SK-N-SH treated with all-trans-retinoic acid at 6 μM for 48 hours (cell line): ENCODE data around the gene KMO.

Source experiments
- ATAC-seq: fragments of 200-7000 bp; cut with Tn5 transposase; 3 replicates; pipeline ENCODE4 v1.9.1; 2020; ENCODE audit warnings: mild to moderate bottlenecking, moderate library complexity
- ARNTL ChIP-seq: fragments of 450-650 bp; formaldehyde crosslinking; IDR thresholded peaks from 2 replicates; pipeline ENCODE4 v1.5.0; 2020; ENCODE audit warnings: low read depth, mild to moderate bottlenecking, moderate library complexity, borderline replicate concordance
- BACH2 ChIP-seq: fragments of 250-450 bp; sonication (Bioruptor Pico); IDR thresholded peaks from 2 replicates; pipeline ENCODE4 v1.9.0; 2021; ENCODE audit warnings: mild to moderate bottlenecking, borderline replicate concordance
- CREB5 ChIP-seq: fragments of 250-450 bp; sonication (Bioruptor Pico); IDR thresholded peaks from 2 replicates; pipeline ENCODE4 v1.5.1; 2020; ENCODE audit warnings: low read depth, mild to moderate bottlenecking, moderate library complexity
- CSDC2 ChIP-seq: fragments of 250-450 bp; sonication (Bioruptor Pico); IDR thresholded peaks from 2 replicates; pipeline ENCODE4 v1.5.0; 2020; ENCODE audit warnings: mild to moderate bottlenecking, moderate library complexity
- CSRNP3 ChIP-seq: fragments of 250-450 bp; sonication (Bioruptor Pico); IDR thresholded peaks from 2 replicates; pipeline ENCODE4 v1.5.1; 2021; ENCODE audit warnings: mild to moderate bottlenecking, moderate library complexity
- ESRRG ChIP-seq: fragments of 250-450 bp; sonication (Bioruptor Pico); IDR thresholded peaks from 2 replicates; pipeline ENCODE4 v1.6.1; 2021; ENCODE audit warnings: mild to moderate bottlenecking
- GLIS3 ChIP-seq: fragments of 250-450 bp; sonication (Bioruptor Pico); IDR thresholded peaks from 2 replicates; pipeline ENCODE4 v1.5.0; 2020; ENCODE audit warnings: mild to moderate bottlenecking, moderate library complexity
- ISL1 ChIP-seq: fragments of 250-450 bp; sonication (Bioruptor Pico); IDR thresholded peaks from 2 replicates; pipeline ENCODE4 v2.1.2; 2022; ENCODE audit warnings: mild to moderate bottlenecking, moderate library complexity
- OSR1 ChIP-seq: fragments of 250-450 bp; sonication (Bioruptor Pico); IDR thresholded peaks from 2 replicates; pipeline ENCODE4 v1.8.0; 2022; ENCODE audit warnings: moderate library complexity, mild to moderate bottlenecking, inconsistent platforms
- PATZ1 ChIP-seq: fragments of 250-450 bp; sonication (Bioruptor Pico); IDR thresholded peaks from 2 replicates; pipeline ENCODE4 v1.8.0; 2020; ENCODE audit warnings: mild to moderate bottlenecking, moderate library complexity, borderline replicate concordance
- POU6F1 ChIP-seq: fragments of 250-450 bp; sonication (Bioruptor Pico); IDR thresholded peaks from 2 replicates; pipeline ENCODE4 v1.8.0; 2021; ENCODE audit warnings: low read depth, mild to moderate bottlenecking, moderate library complexity, borderline replicate concordance
- RARB ChIP-seq: fragments of 250-450 bp; sonication (Bioruptor Pico); IDR thresholded peaks from 2 replicates; pipeline ENCODE4 v1.8.0; 2021; ENCODE audit warnings: mild to moderate bottlenecking, moderate library complexity
- SNAI2 ChIP-seq: fragments of 250-450 bp; sonication (Bioruptor Pico); IDR thresholded peaks from 2 replicates; pipeline ENCODE4 v1.5.0; 2020; ENCODE audit warnings: mild to moderate bottlenecking, moderate library complexity
- TCF4 ChIP-seq: fragments of 250-450 bp; sonication (Bioruptor Pico); IDR thresholded peaks from 2 replicates; pipeline ENCODE4 v1.8.0; 2021; ENCODE audit warnings: mild to moderate bottlenecking, moderate library complexity, borderline replicate concordance
- ZC3H10 ChIP-seq: fragments of 250-450 bp; sonication (Bioruptor Pico); IDR thresholded peaks from 2 replicates; pipeline ENCODE4 v1.5.1; 2021; ENCODE audit warnings: mild to moderate bottlenecking, moderate library complexity
- ZFP3 ChIP-seq: fragments of 250-450 bp; sonication (Bioruptor Pico); IDR thresholded peaks from 2 replicates; pipeline ENCODE4 v1.5.0; 2020; ENCODE audit warnings: mild to moderate bottlenecking, moderate library complexity
- ZFP30 ChIP-seq: fragments of 450-650 bp; formaldehyde crosslinking; IDR thresholded peaks from 2 replicates; pipeline ENCODE4 v1.5.0; 2022; ENCODE audit warnings: mild to moderate bottlenecking, moderate library complexity
- ZNF565 ChIP-seq: fragments of 450-650 bp; formaldehyde crosslinking; conservative IDR thresholded peaks from 2 replicates; pipeline ENCODE4 v1.5.0; 2020; ENCODE audit warnings: low read depth, mild to moderate bottlenecking, moderate library complexity
- ZNF70 ChIP-seq: fragments of 450-650 bp; formaldehyde crosslinking; IDR thresholded peaks from 2 replicates; pipeline ENCODE4 v1.5.0; 2020; ENCODE audit warnings: mild to moderate bottlenecking, moderate library complexity
- ZNF8 ChIP-seq: fragments of 450-650 bp; formaldehyde crosslinking; IDR thresholded peaks from 2 replicates; pipeline ENCODE4 v1.5.0; 2020; ENCODE audit warnings: mild to moderate bottlenecking, moderate library complexity

The KMO gene

GRCh38 chr1:241624935-241625334, 92.8 kb downstream of the KMO start:
- TF ChIP-seq ARNTL (CRISPR knock-in tag) (no peak), TCF4 (CRISPR knock-in tag) (no peak), ZC3H10 (CRISPR knock-in tag) (no peak), BACH2 (CRISPR knock-in tag) (no peak), RARB (CRISPR knock-in tag) (no peak), CSRNP3 (CRISPR knock-in tag) (no peak), CREB5 (CRISPR knock-in tag) (no peak), CSDC2 (CRISPR knock-in tag) (no peak), POU6F1 (no peak), ZNF70 (CRISPR knock-in tag) (no peak), SNAI2 (CRISPR knock-in tag) (no peak), ZFP30 (CRISPR knock-in tag) (no peak), ZFP3 (CRISPR knock-in tag) (no peak), GLIS3 (no peak), ZNF8 (no peak)
- ATAC-seq, result no peak

- no peak for TF ChIP-seq ZNF70 (CRISPR knock-in tag)
- no peak for TF ChIP-seq OSR1 (CRISPR knock-in tag)
- no peak for TF ChIP-seq TCF4 (CRISPR knock-in tag)
- TF ChIP-seq BACH2 (CRISPR knock-in tag), result no peak
- no peak for TF ChIP-seq CSRNP3 (CRISPR knock-in tag)
- no peak for TF ChIP-seq ISL1 (CRISPR knock-in tag)
- no peak for TF ChIP-seq ZNF565 (CRISPR knock-in tag)
- TF ChIP-seq ZFP3 (CRISPR knock-in tag), result no peak
- TF ChIP-seq ESRRG (CRISPR knock-in tag), result no peak
- no peak for TF ChIP-seq ZFP30 (CRISPR knock-in tag)
- no peak for TF ChIP-seq GLIS3
- TF ChIP-seq CREB5 (CRISPR knock-in tag), result no peak
- TF ChIP-seq PATZ1 (CRISPR knock-in tag), result no peak
- no peak for TF ChIP-seq POU6F1
- TF ChIP-seq RARB (CRISPR knock-in tag), result no peak
- TF ChIP-seq, all 23 proteins: peak for 0
- ATAC-seq, result peak; percentile 97
These were observed 95.5 kb downstream of the KMO start for GRCh38 chr1:241627453-241628259.
